Renal cortical epithelial cell (primary cell): Measurements from ENCODE around the gene SLC38A5. TPM values are rescaled to one million over a fixed set of nuclear protein-coding genes. Genes with fewer than 3 reads are reported as not detected.
"Not testable (repeated sequence)": the region's sequence is repeated elsewhere in the genome, so short reads cannot be mapped to it uniquely, and the experiment has no call there.

ENCODE experiments used
- DNase-seq: peaks from one replicate; pipeline ENCODE4 v3.0.0-alpha.2; 2011; ENCODE audit warnings: low read depth
- total RNA-seq: library from RNA; depleted of rRNA; stranded (reverse); fragments of >200 nt; gene quantifications from 2 replicates; pipeline ENCODE4 v1.2.3, GENCODE V29; 2014

The SLC38A5 gene
- 27.7 and 53.7 TPM in 2 replicates for total RNA-seq

DNA sequence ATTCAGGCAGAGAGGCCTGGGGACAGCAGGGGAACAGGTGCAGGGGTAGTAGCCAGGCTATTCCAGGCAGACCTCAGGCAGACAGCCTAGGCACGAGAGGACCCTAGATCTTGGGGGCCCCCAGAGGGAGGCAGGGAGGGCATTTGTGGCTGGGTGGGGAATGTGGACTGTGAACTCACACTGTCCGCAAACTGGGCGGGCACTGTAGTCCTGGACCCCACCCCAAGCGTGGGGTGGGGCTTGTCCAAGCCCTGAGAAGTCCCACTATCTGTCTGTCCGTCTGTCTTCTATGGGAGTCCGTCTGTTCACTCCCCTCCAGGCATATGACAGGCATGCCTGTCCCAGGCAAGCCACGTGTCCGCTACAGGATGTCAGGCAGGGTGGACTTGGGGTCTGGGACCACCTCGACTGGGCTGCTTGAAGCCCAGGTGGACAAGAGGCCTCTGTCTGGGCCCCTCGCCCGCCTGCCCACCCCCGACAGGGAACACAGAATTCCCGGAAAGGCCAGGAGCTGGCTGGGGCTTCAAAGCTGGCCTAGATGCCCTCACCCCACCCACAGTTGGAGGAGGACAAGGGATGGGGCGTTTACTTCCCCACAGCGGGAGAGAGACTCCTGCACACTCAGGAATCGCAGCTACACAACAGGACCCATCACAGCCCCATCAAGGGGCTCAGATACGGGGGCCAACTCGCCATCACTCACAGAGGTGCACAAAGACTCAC lies at the start of gene SLC38A5:
Gene SLC38A5 (minus strand): TSS at position 151 of the 723 bp plus-strand sequence. CDS start 2,336 bp downstream, outside the sequence.
- DNase-seq, result no peak

DNA sequence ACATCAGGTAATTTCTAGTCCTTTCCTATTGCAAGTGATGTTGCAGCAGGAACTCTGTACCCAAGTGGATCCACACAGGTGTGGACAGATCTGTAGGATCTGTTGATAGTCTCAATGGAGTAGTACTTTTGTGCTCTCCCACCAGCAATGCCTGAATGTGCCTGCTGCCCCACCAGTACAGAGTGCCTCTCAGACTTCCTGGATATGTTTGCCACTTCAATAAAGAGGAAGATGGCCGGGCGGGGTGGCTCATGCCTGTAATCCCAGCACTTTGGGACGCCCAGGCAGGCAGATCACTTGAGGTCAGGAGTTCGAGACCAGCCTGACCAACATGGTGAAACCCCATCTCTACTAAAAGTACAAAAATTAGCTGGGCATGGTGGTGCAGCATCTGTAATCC lies 49.4 kb upstream of the SLC38A5 start:
- DNase-seq, result not testable (repeated sequence)

DNA sequence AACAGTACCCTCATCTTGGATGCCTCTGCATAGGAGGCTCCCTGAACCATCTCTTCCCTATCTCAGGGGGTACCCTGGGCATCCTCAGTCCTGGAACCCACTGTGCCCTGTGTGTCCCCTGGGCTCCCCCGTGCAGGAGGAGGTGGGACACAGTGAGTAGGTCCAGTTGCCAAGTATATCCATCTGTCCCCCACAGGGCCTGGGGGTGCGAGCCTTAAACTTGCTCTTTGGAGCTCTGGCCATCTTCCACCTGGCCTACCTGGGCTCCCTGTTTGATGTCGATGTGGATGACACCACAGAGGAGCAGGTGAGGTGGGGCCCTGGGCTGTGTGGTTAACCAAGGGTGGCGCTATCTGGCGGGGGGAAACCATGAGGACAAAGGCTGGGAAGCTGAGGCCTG lies 46.9 kb upstream of the SLC38A5 start:
- DNase-seq, result no peak

DNA sequence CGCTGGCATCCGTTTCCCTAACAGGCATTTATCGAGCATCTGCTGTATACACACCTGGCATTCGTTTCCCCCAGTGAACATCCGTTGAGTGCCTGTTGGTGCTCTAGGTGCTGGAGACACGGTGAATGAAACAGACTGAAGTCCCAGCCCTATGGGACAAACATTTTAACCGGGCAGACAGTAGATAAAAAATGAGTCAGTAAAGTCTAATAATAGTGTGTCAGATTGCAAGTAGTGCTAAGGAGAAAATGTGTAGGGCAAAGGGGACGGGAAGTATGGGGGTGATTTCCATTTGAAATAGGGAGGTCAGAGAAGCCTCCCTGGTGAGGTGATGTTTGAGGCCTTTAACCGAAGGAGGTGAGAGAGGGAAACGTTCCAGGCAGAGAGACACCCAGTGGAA lies 46.2 kb upstream of the SLC38A5 start:
- DNase-seq, result no peak

DNA sequence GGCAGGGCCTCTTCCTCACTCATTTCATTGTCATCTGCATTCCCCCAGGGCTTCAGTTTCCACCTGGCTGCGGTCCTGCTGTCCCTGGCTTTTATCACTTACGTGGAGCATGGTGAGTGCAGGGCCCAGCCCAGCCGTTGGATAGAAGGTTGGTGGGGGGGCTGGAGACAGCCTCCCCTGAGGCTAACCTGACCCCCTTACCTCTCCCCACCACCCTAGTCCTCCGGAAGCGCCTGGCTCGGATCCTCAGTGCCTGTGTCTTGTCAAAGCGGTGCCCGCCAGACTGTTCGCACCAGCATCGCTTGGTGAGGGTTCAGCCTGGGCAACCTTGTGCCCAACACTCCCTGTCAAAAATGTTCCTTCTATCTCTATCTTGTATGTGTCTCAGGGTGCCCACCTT lies 45.8 kb upstream of the SLC38A5 start:
- no peak for DNase-seq

DNA sequence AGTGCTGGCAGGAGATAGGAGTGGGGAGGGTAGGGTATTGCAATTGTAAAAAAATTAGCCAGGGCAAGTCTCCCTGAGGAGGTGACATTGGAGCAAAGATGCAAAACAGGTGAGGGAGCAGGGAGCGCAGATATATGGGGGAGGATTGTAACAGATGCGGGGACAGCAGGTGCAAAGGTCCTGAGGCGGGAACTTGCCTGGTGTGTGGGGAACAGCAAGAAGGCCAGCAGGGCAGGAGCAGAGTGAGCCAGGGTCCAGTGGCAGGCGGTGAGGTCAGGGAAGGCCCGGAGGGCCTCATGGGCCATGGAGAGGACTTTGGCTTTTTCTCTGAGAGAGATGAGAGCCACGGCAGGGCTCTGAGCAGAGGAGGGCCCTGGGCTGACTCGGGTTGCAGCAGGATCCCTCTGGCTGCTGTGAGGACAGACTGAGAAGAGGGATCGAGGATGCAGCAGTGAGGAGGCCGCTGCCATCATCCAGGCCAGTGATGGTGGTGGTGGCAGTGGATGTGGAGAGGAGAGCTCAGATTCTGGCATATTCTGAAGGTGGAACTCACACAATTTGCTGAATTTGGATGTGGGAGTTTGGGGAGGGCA lies 44.9 kb upstream of the SLC38A5 start:
- DNase-seq, result no peak

DNA sequence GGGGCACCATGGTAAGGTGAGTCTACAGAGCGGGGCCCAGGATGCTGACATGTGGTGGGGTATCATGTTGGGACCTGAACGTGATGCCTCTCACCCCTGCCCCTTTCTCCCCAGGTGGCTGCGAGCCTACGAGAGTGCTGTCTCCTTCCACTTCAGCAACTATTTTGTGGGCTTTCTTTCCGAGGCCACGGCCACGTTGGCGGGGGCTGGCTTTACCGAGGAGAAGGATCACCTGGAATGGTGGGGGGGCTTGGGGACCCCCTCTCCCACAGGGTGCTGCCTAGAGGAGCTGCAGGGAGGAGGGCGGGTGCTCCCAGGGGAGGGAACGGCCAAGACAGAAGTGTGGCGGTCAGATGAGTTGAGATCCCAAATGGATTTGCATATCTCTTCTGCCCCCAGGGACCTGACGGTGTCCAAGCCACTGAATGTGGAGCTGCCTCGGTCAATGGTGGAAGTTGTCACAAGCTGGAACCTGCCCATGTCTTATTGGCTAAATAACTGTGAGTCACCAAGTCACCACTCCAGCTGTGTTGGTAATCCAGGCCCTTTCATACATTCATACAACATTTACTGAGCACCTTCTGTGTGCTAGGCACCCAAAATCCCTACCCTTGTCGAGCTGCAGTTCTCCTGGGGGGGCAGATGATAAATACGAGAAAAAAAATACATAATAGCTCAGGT lies 44.2 kb upstream of the SLC38A5 start:
- DNase-seq, result no peak

DNA sequence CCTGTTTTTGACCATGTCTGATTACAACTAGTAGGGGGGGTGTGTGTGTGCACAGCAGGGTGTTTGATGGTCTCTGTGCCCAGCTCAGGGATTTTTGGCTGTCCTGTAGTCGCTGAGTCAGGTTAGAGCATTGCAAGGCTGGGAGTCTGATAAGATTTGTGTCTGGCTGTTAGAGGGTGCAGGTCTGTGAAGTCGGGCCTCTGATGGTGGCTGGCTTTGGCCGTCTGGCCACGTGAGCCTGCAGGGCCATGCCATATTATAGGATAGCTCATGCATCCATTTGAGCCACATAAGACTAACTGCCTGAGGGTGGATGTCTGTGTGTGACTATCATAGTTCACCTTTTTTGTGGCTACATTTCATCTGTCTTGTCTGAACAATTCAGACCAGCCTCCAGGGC lies 43.6 kb upstream of the SLC38A5 start:
- no peak for DNase-seq

DNA sequence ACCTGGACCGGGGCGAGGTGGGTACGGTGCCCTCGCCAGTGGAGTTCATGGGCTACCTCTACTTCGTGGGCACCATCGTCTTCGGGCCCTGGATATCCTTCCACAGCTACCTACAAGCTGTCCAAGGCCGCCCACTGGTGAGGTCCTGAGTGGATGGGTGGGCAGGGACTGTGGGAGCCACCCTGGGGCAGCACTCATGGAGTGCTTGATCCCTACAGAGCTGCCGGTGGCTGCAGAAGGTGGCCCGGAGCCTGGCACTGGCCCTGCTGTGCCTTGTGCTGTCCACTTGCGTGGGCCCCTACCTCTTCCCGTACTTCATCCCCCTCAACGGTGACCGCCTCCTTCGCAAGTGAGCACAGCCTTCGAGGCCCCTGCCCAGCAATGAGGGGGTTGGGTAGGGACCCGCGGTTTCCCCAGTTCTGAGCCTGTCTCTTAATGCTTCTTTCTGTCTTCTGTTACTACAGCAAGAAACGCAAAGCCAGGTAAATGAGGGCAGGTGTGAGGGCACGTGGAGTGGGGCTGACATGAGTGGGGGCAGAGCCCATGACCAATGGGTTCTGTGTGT lies 42.4 kb upstream of the SLC38A5 start:
- no peak for DNase-seq

DNA sequence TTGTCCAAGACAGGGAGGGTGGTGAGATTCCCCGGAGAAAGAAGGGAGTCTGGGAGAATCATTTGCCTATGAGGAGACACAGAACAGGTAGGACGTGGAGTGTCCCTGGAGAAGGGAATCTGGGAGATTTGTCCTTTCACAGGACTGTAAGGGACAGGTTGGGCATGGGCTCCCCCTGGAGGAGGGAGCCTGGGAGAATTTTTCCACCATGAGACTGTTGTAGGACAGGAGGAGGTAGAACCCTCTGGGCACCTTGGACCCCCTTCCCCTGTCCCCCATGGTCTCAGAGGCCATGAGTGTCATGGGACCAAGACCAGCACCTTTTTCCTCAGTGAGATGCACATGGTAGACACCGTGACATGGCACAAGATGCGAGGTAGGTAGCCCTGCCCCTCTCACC lies 41.5 kb upstream of the SLC38A5 start:
- DNase-seq, result no peak

DNA sequence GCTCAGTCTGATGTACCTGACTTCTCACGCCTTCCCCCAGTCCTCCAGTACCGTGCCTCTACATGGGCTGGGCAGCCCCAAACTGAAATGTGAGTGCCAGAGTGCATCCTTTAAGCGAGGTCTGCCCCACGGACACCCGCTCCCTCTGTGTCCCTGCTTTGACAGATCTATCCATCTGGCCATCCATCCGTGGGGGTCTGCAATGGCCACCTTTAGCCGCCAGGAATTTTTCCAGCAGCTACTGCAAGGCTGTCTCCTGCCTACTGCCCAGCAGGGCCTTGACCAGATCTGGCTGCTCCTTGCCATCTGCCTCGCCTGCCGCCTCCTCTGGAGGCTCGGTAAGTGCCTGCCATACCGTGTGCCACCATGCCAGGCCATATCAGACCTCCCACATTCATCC lies 39.6 kb upstream of the SLC38A5 start:
- DNase-seq, result no peak

DNA sequence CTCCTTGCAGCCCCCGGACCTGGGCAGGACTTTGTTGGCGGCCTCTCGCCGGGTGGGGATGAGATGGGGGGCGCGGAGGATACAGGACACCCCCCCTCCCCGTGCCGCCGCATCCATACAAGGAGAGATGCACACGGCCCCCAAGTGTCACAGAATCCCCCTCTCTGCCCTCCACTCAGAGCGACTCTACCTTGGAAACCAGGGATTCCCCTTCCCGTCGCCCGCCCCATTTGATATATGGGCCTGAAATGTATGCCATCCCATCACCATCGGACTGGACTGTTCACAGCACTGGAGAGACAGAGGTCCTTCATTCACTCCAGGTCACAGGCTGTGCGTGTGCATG lies 39.2 kb upstream of the SLC38A5 start:
- DNase-seq, result no peak

DNA sequence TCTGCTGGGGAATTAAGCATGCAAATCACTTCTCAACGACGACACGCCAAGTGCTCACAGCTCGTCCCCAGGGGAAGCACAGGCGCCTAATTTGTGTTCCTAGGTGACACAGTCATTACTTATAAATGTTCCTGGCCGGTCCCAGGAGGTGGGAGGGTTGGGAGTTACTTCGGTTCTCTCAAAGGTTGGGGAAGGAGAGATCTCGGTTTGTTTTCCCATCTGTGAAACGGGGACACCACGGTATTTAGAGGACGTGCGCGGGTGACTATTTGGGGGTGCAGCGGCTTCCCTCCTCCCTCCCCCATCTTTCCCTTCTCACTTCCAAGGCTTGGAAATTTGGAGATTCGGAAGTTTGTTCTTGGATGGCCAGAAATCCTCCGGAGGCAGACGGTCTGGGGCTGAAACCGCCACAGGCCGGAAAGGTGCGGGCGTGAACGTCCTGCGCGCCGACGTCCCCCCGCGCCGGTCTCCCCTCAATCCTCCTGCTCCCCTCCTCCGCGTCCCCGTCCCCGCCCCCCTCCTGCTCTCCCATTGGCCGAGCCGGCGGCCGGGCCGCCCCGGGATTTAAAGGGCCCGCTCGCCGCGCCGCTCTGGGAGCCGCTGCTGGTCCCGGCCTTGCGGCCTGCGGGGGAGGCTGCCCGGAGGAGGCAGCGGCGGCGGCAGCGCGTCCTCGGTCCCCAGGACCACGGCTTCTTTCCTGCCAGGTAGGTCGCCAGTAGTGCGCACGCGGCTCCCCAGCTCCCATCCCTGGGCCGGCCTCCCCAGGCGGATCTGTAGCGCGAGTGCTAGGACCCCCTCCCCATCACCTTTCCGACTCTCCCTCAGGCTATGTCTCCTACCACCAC lies 38.6 kb upstream of the SLC38A5 start, which contains the start of gene PORCN:
Gene PORCN (plus strand): TSS at position 593 of the 845 bp plus-strand sequence. CDS start 829 bp downstream, outside the sequence.
- DNase-seq, result peak; percentile 31

DNA sequence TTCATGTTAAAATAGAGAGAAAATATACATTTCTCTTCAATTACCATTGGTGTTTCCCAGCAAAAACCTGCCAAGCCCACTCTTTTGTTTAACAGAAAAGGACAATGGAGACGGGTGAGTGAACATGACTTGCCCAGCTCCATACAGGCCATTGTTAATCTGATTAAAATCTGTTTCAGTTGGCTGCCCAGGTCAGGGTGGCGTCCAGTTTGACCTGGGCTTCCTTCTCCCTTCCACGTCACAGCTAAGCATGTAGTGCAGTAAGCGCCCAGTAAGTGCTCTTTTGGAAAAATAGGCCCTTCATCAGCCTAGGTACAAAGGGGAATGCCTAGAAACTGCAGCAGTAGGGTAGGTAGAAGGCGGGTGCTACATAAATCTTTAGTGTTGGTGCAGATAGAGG lies 37.2 kb upstream of the SLC38A5 start:
- DNase-seq, result no peak

DNA sequence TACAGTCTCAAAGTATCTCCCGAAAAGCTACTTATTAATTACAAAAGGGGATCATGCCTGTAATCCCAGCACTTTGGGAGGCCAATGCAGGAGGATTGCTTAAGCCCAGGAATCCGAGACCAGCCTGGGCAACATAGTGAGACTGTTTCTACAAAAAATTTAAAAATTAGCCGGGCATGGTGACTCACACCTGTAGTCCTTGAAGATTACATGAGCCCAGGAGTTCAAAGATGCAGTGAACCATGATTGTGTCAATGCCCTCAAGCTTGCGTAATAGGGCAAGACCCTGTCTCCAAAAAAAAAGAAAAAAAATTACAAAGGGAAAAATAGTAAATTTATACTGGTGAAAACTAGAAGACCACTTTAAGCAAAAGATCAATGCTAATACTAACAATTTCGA lies 35.4 kb upstream of the SLC38A5 start:
- peak; percentile 69 for DNase-seq

DNA sequence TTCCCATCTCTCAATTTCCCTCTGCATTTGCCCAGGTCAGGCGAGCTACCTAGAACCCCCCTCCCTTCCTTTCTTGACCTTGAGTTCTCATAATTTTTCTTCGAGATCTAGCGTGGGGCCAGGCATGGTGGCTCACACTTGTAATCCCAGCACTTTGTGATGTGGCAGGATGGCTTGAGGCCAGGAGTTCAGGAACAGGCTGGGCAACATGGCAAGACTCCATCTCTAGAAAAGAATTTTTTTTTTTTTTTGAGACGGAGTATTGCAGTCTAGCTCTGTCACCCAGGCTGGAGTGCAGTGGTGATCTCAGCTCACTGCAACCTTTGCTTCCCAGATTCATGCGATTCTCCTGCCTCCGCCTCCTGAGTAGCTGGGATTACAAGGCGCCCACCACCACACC lies 34.2 kb upstream of the SLC38A5 start:
- no peak for DNase-seq

DNA sequence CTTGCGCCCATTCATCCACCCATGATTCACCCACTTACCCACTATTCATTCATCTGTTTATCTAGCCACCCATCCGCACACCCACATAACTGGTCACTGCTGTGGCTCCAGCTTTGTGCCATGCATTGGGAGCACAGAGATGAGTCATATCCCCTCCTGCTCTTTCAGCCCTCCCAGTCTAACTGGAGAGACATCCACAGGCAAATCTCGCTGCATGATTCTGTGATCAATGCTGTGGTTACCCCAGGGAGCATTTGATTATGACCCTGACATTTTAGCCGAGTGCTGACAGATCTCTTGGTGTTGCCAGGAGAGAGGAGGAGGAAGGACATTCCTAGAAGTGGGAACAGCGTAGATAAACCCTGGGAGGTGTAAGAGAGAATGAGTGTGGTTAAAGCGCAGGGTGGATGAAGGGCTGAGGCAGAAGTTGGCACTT lies 28.3 kb upstream of the SLC38A5 start:
- peak; percentile 93 for DNase-seq

DNA sequence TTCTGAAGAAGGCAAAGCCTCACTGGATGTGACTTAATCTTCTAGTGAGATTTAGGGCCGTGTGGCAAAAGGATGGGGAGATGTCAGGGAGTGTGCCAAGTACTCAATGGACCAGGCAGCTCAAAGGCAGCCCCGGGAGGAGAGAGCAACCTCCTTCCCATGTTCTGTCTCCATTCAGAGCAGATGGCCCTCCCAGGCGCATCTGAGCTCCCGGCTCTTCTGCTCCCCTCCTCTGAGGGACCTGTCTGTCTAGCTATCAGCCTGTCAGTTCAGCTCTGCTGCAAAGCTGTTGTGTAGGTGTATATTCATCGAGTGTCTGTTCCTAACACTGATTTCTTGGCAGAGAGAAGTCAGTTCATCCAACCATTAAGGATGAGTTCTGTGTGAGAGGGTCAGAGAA lies 27.8 kb upstream of the SLC38A5 start:
- DNase-seq, result no peak

DNA sequence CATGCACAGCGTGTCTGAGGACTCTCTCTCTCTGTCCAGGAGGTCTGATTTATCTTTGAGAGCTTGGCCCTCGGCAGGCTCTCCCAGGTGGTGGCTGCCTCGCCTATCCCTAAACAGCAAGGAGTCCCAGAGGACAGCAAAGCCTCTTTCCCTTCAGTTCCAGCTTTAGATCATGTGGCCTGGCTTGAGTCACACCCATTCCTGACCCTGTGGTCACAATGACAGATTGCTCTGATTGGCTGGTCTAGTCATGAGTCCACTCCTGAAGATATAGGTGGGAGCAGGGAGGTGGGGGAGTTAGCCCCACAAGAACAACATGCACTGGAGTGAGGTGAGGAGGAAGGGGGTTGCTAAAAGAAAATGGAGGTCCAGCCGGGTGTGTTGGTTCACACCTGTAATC lies 26.6 kb upstream of the SLC38A5 start:
- no peak for DNase-seq

DNA sequence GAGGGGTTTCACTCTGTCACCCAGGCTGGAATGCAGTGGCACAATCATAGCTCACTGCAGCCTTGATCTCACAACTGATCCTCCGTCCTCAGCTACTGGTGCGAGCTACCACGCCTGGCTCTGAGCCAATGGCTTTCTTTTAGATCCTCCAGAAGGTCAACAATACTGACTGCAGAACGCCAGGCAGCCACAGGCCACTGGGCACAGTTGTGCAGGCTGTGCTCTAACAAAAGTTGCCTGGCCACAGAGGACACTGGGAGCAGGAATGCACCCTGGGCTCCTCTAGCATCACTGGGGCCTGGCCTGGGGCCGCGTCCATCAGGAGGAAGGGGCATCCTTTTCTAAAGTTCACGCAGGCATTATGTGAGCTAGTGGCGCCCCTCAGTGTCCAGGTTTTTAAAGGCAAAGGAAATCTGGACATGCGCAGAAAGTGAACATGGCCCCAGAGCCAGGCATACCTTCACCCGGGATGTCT lies 23.9 kb upstream of the SLC38A5 start:
- DNase-seq, result peak; percentile 44

DNA sequence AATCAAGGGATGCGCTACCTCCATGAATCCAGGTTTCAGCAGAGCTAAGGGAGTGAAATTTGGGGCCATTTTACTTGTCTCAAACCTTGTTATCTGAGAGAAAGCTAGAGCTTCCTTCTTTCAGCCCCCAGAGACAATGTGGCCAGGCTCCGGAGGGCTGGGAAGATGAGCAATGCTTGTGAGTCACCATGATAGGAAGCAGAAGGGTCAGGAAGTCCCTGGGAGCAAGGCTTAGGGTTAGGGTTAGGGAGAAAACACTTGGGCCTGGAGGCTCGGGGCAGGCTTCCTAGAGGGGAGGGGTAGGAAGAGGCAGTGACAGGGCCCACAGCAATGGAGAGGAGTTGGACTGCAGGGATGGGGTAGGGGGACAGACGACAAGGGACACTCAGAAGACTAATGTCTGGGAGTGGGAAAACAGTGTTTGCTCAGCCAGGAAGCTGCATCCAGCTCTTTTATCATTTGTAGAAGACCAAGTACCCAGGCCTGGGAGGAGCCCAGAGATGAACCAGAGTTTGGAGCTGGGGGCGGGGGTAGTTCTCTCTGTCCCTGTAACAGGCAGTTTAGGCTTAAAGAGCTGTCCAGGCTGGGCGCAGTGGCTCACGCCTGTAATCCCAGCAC lies 22.3 kb upstream of the SLC38A5 start:
- DNase-seq, result no peak
